Sigmoid colon (tissue), 7 donors: ENCODE results near the gene FSTL5. TPM values are rescaled to one million over a fixed set of nuclear protein-coding genes. Genes with fewer than 3 reads are reported as not detected.

ENCODE experiments used
- DNase-seq: peaks from one replicate; pipeline ENCODE4 v3.0.0-alpha.2; 2019
- H3K27ac ChIP-seq, 4 donors: fragments of 200-600 bp; sonication (generic); one replicate each; pipeline ENCODE4 v1.5.1; 2016 to 2019; ENCODE audit warnings: mild to moderate bottlenecking in 1 of 4
- H3K27me3 ChIP-seq, 3 donors: fragments of 200-600 bp; sonication (generic); one replicate each; pipeline ENCODE4 v1.5.1; 2019; ENCODE audit warnings: mild to moderate bottlenecking in 1 of 3
- H3K36me3 ChIP-seq, 4 donors: fragments of 200-600 bp; sonication (generic); one replicate each; pipeline ENCODE4 v1.5.1; 2016 to 2019
- H3K4me1 ChIP-seq, 4 donors: fragments of 200-600 bp; sonication (generic); one replicate each; pipeline ENCODE4 v1.5.1; 2017 to 2019
- H3K4me3 ChIP-seq, 4 donors: fragments of 200-600 bp; sonication (generic); one replicate each; pipeline ENCODE4 v1.5.1; 2017 to 2019; ENCODE audit warnings: mild to moderate bottlenecking in 2 of 4, moderate library complexity in 1 of 4
- H3K9me3 ChIP-seq, 4 donors: fragments of 200-600 bp in 3 of 4; sonication (generic) in 3 of 4; one replicate each; pipeline versions ENCODE4 v1.5.1 to v1.6.1; 2013 to 2019
- EP300 ChIP-seq, 4 donors: sonication (generic); formaldehyde crosslinking; IDR thresholded peaks; one replicate each; pipeline ENCODE4 v1.6.1; 2017; ENCODE audit warnings: antibody characterized with exemption in 4 of 4
- POLR2A ChIP-seq, 2 donors: fragments of 450-650 bp; IDR thresholded peaks; one replicate each; pipeline ENCODE4 v1.6.1; 2016; ENCODE audit warnings: antibody characterized with exemption in 2 of 2, mild to moderate bottlenecking in 2 of 2, moderate library complexity in 2 of 2
- POLR2AphosphoS5 ChIP-seq, 4 donors: sonication (generic); formaldehyde crosslinking; IDR thresholded peaks; one replicate each; pipeline ENCODE4 v1.6.1; 2017; ENCODE audit warnings: antibody characterized with exemption in 4 of 4
- WGBS, 2 donors: extraction: QIAGEN DNeasy Blood & Tissue Kit; methylation state at CpG; one replicate each; pipeline ENCODE4 v1.1.7; 2013; 5-methylcytosine and 5-hydroxymethylcytosine counted together
- intact Hi-C: fragments of 100-400 bp; cut with DNase I; formaldehyde crosslinking; loops from one replicate; pipeline ENCODE4 v1.15.1; 2023
- polyA plus RNA-seq, 3 donors: library from polyadenylated mRNA; stranded (reverse); fragments of 200-250 nt; gene quantifications; one replicate each; pipeline ENCODE4 v1.2.3, GENCODE V29; 2013
- total RNA-seq, 4 donors: library from RNA; depleted of rRNA; stranded (reverse); fragments of >200 nt; gene quantifications; one replicate each; pipeline ENCODE4 v1.1.0, GENCODE V29; 2016
- TF ChIP-seq, protein P1 (sequence below), 4 experiments: fragments of 450-650 bp in 3 of 4; fragments of 200-600 bp in 1 of 4; IDR thresholded peaks; one replicate each; pipeline ENCODE4 v1.5.1; 2016 to 2019; ENCODE audit warnings: antibody characterized with exemption in 4 of 4, mild to moderate bottlenecking in 3 of 4, moderate library complexity in 2 of 4
- donor health status: healthy with polysubstance abuse.
- donor health status: Bipolar disorder and iron deficiency.
- donor health status: healthy.

Gene FSTL5
- total and polyA plus RNA-seq, 7 donors = 0.42 to 1.8 (median 0.82) TPM; not detected in 2

DNA sequence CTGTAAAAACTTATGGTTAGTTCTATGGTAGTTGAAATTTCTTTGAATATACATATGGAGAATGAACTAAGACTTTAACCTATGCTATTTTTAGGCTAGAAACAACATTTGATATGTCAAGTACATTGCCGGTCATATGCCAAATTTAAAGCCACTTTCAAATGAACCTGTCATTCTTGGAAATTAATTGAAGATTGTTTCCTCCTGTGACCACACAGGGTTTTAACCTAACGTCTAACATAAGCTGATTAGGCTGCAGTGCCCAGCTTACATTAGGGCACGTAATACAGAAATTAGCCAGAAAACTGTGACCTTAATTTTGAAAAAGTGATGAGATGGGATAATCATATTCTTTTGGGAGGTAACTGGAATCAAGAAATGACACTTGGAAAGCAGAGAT is 645.9 kb downstream of the FSTL5 start:
- no peak for DNase-seq
- TF ChIP-seq POLR2A (IDR thresholded peaks at IDR 0.05) (no peak), EP300 (IDR thresholded peaks at IDR 0.05) (no peak), POLR2AphosphoS5 (IDR thresholded peaks at IDR 0.05) (no peak)
- TF ChIP-seq, protein P1, sequence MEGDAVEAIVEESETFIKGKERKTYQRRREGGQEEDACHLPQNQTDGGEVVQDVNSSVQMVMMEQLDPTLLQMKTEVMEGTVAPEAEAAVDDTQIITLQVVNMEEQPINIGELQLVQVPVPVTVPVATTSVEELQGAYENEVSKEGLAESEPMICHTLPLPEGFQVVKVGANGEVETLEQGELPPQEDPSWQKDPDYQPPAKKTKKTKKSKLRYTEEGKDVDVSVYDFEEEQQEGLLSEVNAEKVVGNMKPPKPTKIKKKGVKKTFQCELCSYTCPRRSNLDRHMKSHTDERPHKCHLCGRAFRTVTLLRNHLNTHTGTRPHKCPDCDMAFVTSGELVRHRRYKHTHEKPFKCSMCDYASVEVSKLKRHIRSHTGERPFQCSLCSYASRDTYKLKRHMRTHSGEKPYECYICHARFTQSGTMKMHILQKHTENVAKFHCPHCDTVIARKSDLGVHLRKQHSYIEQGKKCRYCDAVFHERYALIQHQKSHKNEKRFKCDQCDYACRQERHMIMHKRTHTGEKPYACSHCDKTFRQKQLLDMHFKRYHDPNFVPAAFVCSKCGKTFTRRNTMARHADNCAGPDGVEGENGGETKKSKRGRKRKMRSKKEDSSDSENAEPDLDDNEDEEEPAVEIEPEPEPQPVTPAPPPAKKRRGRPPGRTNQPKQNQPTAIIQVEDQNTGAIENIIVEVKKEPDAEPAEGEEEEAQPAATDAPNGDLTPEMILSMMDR (IDR thresholded peaks at IDR 0.05) = no peak
- no peaks in the 10 kb centered on the region for H3K9me3 ChIP-seq
- 42 to 62% methylated on average over 3 of the region's 3 CpGs for WGBS, 2 donors
- no peaks in the 10 kb centered on the region for H3K4me1 ChIP-seq
- no peak overlapping the region for H3K27ac ChIP-seq
- no peak overlapping the region for H3K4me3 ChIP-seq
- H3K27me3 ChIP-seq = no peaks in the 10 kb centered on the region
- no peaks in the 10 kb centered on the region for H3K36me3 ChIP-seq
- intact Hi-C loops = no loop called here

DNA sequence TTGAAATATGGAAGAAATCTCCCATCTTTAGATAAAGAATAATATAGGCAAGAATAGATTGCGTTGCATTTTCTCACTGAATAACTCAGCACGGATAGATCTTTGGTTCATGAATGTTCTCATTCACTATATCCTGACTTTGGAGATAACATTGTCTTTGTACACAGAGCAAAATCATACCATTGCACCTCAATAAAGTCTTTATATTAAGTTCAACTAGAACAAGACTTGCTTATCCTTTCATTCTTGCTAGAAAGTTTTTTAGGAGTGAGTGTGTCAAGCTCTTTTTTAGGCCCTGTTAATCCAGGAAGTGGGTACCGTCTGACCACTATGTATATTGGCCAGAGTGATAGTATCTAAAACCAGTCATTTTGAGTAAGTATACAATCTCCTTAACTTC is 658.7 kb downstream of the FSTL5 start:
- DNase-seq = no peak
- no peaks in the 10 kb centered on the region for H3K4me1 ChIP-seq
- TF ChIP-seq EP300 (IDR thresholded peaks at IDR 0.05) (no peak), POLR2A (IDR thresholded peaks at IDR 0.05) (no peak), POLR2AphosphoS5 (IDR thresholded peaks at IDR 0.05) (no peak)
- TF ChIP-seq, protein P1 (IDR thresholded peaks at IDR 0.05) = no peak
- H3K27me3 ChIP-seq = no peaks in the 10 kb centered on the region
- H3K4me3 ChIP-seq = no peak overlapping the region
- no peak overlapping the region for H3K27ac ChIP-seq
- intact Hi-C loops = no loop called here
- H3K9me3 ChIP-seq = no peaks in the 10 kb centered on the region
- 82 to 89% methylated on average over 3 of the region's 3 CpGs for WGBS, 2 donors
- H3K36me3 ChIP-seq = no peaks in the 10 kb centered on the region

DNA sequence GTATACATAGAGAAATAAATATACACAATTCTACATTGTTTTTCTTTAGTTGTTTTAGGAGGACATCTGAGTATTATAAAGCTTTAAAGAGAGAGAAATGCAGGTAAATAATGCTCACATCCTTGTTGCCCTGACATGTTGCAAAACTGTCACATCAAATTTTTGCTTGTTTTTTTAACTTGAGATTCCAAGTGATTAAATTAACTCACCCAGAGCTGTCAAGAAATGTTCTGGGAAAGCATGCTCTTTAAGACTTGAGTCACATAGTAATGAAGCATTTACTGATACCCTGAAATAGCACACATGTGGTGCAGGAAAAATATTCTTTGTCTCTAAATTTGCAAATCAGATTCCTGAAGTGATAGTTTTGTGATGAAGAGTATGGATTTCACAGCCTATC is 665.6 kb downstream of the FSTL5 start:
- H3K27ac ChIP-seq = no peak overlapping the region
- no peaks in the 10 kb centered on the region for H3K27me3 ChIP-seq
- no peaks in the 10 kb centered on the region for H3K4me1 ChIP-seq
- no peak for DNase-seq
- H3K9me3 ChIP-seq = no peaks in the 10 kb centered on the region
- intact Hi-C loops = no loop called here
- H3K36me3 ChIP-seq = no peaks in the 10 kb centered on the region
- no peak overlapping the region for H3K4me3 ChIP-seq
- no peak for TF ChIP-seq POLR2A (IDR thresholded peaks at IDR 0.05)
- no peak for TF ChIP-seq POLR2AphosphoS5 (IDR thresholded peaks at IDR 0.05)
- TF ChIP-seq, protein P1 (IDR thresholded peaks at IDR 0.05) = no peak
- no peak for TF ChIP-seq EP300 (IDR thresholded peaks at IDR 0.05)

DNA sequence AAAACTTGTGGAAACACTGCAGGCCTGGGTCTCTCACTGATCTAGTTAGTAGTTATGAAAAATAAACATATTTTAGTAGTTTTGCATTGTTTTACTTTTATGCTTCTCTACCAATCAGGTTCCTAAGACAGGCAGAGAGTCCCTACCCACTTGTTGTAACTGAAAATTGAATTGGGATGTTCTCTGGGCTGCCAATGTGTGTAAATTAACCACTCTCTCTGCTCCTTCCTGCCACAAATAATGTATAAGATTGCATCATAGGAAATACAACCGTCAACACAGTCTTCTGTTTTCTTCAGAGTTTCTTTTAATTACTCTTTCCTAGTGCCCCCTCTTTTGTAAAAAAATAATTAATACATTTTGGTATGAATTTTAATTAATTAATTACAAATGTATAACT is 677.3 kb downstream of the FSTL5 start:
- no peak overlapping the region for H3K27ac ChIP-seq
- 48 to 57% methylated on average over 1 of the region's 1 CpG for WGBS, 2 donors
- intact Hi-C loops = no loop called here

DNA sequence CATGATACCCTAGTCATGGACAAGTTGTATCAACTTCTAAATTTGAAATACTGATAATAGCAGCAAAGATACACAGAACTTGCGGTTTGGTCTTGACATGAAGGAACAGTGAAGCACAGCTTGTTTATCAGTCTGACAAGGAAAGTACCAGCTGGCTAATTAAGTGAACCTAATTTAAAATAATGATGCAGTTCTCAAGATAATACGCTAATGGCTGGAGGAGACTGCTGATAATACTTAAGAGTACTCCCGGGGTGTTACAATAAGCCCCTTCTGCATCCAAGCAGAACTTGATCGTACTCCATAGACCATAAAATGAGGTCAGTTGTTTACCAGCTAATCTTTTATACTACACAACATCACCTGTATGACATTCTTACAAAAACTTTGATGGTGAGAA is 697.5 kb downstream of the FSTL5 start:
- no peak overlapping the region for H3K27ac ChIP-seq
- H3K9me3 ChIP-seq = no peaks in the 10 kb centered on the region
- intact Hi-C loops = no loop called here
- H3K27me3 ChIP-seq = no peaks in the 10 kb centered on the region
- H3K36me3 ChIP-seq = no peaks in the 10 kb centered on the region
- no peak overlapping the region for H3K4me3 ChIP-seq
- 58 to 79% methylated on average over 4 of the region's 4 CpGs for WGBS, 2 donors
- no peak for DNase-seq
- no peaks in the 10 kb centered on the region for H3K4me1 ChIP-seq
- no peak for TF ChIP-seq EP300 (IDR thresholded peaks at IDR 0.05)
- no peak for TF ChIP-seq POLR2AphosphoS5 (IDR thresholded peaks at IDR 0.05)
- TF ChIP-seq, protein P1 (IDR thresholded peaks at IDR 0.05) = no peak
- TF ChIP-seq POLR2A (IDR thresholded peaks at IDR 0.05) = no peak

More for the DNA sequence above, 677.3 kb downstream of the FSTL5 start:
- Histone ChIP-seq H3K4me3 (no peak overlapping the region), H3K27me3 (no peaks in the 10 kb centered on the region), H3K4me1 (no peaks in the 10 kb centered on the region), H3K9me3 (no peaks in the 10 kb centered on the region), H3K36me3 (no peaks in the 10 kb centered on the region)
- no peak for DNase-seq
- TF ChIP-seq POLR2AphosphoS5 (IDR thresholded peaks at IDR 0.05) = no peak
- TF ChIP-seq, protein P1 (IDR thresholded peaks at IDR 0.05) = no peak
- TF ChIP-seq EP300 (IDR thresholded peaks at IDR 0.05) = no peak
- TF ChIP-seq POLR2A (IDR thresholded peaks at IDR 0.05) = no peak
